ENCODE data around the gene C1QA.

GRCh38 chr1:22685591-22686059, 49.2 kb downstream of the C1QA start:
- TF ChIP-seq CTCF (IDR thresholded peaks at IDR 0.05; ENCODE audit: poor library complexity) (no peak), EZH2 (IDR thresholded peaks at IDR 0.05; ENCODE audit: borderline replicate concordance) (no peak), EZH2phosphoT487 (IDR thresholded peaks at IDR 0.05; ENCODE audit: low read depth, severe bottlenecking, unreplicated experiment) (no peak)
